GM13976 (cell line): ENCODE data around the gene SRBD1.

Experiments used
- DNase-seq: peaks from one replicate; pipeline ENCODE4 v3.0.0; 2012; ENCODE audit warnings: low spot score
- in situ Hi-C: fragments of 300-500 bp; cut with MboI; formaldehyde crosslinking; loops from one replicate; pipeline ENCODE4 v1.12.0; 2022; ENCODE audit warnings: low sequenced_read_pairs, mixed read lengths, inconsistent platforms; ENCODE audit not compliant: unreplicated experiment
- TF ChIP-seq, protein P1 (sequence below): IDR thresholded peaks from 2 replicates; pipeline ENCODE4 v1.5.1; 2012; ENCODE audit warnings: borderline replicate concordance, mild to moderate bottlenecking; ENCODE audit not compliant: insufficient read depth; ENCODE audit errors: extremely low read depth, missing control alignments, control extremely low read depth

SRBD1 gene

DNA sequence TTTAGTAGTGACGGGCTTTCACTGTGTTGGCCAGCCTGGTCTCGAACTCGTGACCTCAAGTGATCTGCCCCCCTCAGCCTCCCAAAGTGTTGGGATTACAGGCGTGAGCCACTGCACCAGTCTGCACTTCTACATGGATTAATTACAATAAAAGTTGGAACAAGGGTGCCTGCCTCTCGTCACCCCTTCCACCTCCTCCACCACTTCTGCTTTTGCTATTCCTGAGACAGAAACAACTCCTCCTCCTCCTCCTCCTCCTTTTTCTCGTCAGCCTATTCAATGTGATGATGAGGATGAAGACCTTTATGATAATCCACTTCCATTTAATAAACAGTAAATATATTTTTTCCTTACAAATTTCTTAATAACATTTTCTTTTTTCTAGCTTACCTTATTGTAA, 35.2 kb downstream of the SRBD1 start:
- in situ Hi-C loops: no loop called here

DNA sequence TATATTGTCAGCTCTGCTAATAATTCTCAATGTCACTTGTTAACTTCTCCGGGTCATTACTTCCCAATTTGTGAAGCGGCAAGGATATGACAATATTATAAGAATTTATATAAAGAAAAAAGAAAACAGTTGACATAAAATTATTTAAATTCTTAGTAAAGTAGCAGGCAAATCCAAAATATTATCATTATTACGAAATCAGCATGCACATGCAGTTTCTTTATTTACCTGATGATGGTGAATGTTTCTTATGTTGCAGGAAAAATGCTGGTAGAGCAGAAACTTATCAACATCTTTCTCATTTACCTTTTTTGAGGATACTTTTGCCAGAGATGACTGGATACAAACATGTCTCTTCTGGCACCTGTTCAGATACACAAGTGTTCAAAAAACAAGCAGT, 38.1 kb downstream of the SRBD1 start:
- in situ Hi-C loops: no loop called here
- TF ChIP-seq, protein P1, sequence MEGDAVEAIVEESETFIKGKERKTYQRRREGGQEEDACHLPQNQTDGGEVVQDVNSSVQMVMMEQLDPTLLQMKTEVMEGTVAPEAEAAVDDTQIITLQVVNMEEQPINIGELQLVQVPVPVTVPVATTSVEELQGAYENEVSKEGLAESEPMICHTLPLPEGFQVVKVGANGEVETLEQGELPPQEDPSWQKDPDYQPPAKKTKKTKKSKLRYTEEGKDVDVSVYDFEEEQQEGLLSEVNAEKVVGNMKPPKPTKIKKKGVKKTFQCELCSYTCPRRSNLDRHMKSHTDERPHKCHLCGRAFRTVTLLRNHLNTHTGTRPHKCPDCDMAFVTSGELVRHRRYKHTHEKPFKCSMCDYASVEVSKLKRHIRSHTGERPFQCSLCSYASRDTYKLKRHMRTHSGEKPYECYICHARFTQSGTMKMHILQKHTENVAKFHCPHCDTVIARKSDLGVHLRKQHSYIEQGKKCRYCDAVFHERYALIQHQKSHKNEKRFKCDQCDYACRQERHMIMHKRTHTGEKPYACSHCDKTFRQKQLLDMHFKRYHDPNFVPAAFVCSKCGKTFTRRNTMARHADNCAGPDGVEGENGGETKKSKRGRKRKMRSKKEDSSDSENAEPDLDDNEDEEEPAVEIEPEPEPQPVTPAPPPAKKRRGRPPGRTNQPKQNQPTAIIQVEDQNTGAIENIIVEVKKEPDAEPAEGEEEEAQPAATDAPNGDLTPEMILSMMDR: no peak
- no peak for DNase-seq

More for the DNA sequence above, 35.2 kb downstream of the SRBD1 start:
- TF ChIP-seq, protein P1: no peak
- DNase-seq: no peak

DNA sequence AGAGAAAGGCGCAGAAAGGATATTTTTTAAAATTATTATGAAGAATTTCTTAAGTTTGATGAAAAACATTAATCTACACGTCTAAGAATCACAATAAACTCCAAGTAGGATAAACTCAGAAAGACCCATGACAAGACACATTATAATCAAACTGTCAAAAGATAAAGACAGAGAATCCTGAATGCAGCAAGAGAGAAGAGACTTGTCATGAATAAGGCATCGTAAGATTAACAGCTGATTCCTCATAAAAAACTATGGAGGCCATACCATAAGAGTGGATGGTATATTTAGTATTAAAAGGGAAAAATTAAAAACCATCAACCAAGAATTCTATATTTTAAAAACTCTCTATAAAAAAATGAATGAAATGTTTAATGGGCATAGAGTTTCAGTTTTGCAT, 39.1 kb downstream of the SRBD1 start:
- no peak for DNase-seq
- TF ChIP-seq, protein P1: no peak
- in situ Hi-C loops: no loop called here

DNA sequence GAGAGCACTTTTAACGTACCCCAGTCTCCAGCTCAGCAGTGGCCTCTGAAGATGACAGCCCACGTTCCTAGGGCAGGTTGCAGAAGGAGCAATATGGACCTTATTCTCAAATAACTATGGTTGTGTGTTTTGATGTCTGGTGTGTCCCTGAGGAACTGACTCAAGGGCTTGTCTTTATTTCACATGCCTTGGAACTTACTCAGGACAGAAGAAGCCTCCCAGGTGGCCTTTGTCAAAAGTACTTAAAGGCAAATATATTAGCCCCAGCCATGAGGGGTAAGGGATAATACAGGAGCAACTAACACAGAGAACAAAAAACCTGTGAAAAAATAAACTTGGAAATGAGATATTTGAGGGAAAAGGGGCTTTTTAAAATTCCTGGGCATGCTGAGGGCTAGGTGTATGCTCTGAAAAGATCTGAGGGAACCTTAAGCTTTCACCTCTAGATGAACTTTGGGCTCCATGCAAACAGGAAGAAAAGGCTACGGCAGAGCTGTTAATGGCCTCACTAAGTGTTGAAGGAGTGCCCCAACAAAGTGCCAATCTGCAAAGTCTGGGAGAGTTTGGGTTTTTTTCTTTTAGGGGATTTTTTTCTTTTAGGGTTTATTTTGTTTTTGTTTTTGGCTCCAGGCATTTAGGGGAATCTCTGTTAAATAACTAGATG, 40.3 kb downstream of the SRBD1 start:
- no peak for DNase-seq
- TF ChIP-seq, protein P1: no peak
- in situ Hi-C loops: no loop called here

DNA sequence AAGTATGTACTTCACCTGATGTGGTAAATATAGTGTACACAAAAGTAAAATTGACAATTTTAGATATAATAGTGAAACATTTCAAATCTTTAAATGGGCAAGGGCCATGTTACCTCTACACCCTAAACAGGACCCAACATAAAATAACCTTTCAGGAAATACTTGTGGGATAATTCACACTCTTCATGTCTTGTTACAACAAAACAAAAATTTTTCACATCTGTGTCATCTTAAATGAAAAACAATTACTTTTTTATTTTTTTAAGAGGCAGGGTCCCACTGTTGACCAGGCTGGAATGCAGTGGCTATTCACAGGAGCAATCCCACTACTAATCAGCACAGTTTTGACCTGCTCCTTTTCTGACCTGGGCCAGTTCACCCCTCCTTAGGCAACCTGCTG, 42.1 kb downstream of the SRBD1 start:
- TF ChIP-seq, protein P1: no peak
- no peak for DNase-seq
- in situ Hi-C loops: no loop called here

DNA sequence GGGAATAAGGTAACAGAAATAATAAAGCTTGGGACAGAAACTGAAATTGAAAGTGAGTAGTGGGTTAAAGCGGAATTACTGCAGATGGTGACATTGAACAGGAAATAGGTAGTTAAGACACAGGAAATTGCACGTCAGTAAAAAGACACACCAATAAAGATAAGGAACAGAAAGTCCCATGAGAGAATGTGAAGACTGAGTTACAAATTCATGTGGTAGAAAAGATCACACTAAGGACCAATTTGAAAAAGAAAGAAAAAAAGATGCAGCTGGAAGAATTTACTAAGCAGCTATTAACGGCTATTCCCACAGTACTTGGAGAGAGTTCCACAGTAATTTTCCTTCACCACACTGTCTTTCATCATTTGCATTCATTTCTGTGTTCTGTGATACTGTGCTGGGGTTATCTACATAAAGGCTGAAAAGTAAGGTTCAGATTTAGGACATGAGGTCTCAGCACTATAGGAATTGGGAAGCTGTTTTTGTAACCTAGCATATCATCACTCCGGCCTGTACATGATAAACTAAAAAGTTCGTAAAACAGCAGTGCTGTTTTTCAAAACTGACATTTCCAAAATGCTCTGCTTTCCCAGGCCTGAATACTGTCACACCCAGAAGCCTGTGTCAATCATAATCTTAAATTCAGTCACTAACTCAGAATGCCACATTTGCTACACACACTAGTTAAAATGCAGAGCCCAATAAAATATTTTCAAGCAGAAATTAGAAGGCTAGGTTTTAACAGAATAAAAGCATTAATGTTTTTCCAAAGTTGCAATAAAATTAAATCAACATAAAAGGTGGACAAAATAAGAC, 42.9 kb downstream of the SRBD1 start:
- in situ Hi-C loops: no loop called here
- TF ChIP-seq, protein P1: no peak
- peak; percentile 63 for DNase-seq
